Measurements from ENCODE around the gene VN1R5. TPM values are rescaled to one million over a fixed set of nuclear protein-coding genes. Genes with fewer than 3 reads are reported as not detected.
A peak's percentile ranks its signal among the peaks of the same experiment; 100 is the strongest.

The VN1R5 gene
- total RNA-seq, 1 experiment from 2014 or later, result not detected

GRCh38 chr1:247269133-247269532 lies 13.3 kb downstream of the VN1R5 start:
- Mint-ChIP-seq H3K27ac (no peak overlapping the region), H3K9me3 (peaks cover 36% of the 10 kb centered on the region), H3K36me3 (peaks cover 24% of the 10 kb centered on the region), H3K27me3 (ENCODE audit: low read depth) (peaks cover 12% of the 10 kb centered on the region), H3K4me1 (peaks cover 6% of the 10 kb centered on the region), H3K4me3 (no peak overlapping the region)
- DNase-seq (ENCODE audit: low spot score), result no peak
- ChIA-PET POLR2A (no interaction called here), CTCF (no interaction called here)
- no peak for TF ChIP-seq HMGXB4 (CRISPR knock-in tag; IDR thresholded peaks at IDR 0.05)
- TF ChIP-seq ZBTB21 (CRISPR knock-in tag; IDR thresholded peaks at IDR 0.05; ENCODE audit: borderline replicate concordance), result no peak
- no peak for TF ChIP-seq E2F1 (CRISPR knock-in tag; IDR thresholded peaks at IDR 0.05)
- TF ChIP-seq ZNF423 (CRISPR knock-in tag; IDR thresholded peaks at IDR 0.05), result no peak
- no peak for ATAC-seq

- Mint-ChIP-seq H3K9me3 (peaks cover 29% of the 10 kb centered on the region), H3K27me3 (ENCODE audit: low read depth) (peaks cover 12% of the 10 kb centered on the region), H3K36me3 (peaks cover 24% of the 10 kb centered on the region), H3K4me3 (no peak overlapping the region), H3K27ac (no peak overlapping the region), H3K4me1 (peaks cover 6% of the 10 kb centered on the region)
- ChIA-PET CTCF (no interaction called here), POLR2A (no interaction called here)
- DNase-seq (ENCODE audit: low spot score) (no peak), ATAC-seq (no peak)
- TF ChIP-seq PREB (CRISPR knock-in tag; IDR thresholded peaks at IDR 0.05; ENCODE audit: borderline replicate concordance) (no peak), CTCF (IDR thresholded peaks at IDR 0.05) (no peak), E2F1 (CRISPR knock-in tag; IDR thresholded peaks at IDR 0.05) (no peak)
These were observed 14.1 kb downstream of the VN1R5 start for GRCh38 chr1:247270003-247270402.

GRCh38 chr1:247273013-247273412 lies 17.1 kb downstream of the VN1R5 start:
- POLR2A ChIA-PET, result no interaction called here
- Mint-ChIP-seq H3K9me3 (peaks cover 29% of the 10 kb centered on the region), H3K27ac (no peak overlapping the region), H3K4me1 (peaks cover 6% of the 10 kb centered on the region), H3K27me3 (ENCODE audit: low read depth) (peaks cover 14% of the 10 kb centered on the region), H3K36me3 (peaks cover 24% of the 10 kb centered on the region), H3K4me3 (no peak overlapping the region)
- TF ChIP-seq ZNF423 (CRISPR knock-in tag; IDR thresholded peaks at IDR 0.05) (no peak), USF2 (CRISPR knock-in tag; IDR thresholded peaks at IDR 0.05) (peak; percentile 15; the same call in 1 of the 2 replicates), ZNF121 (CRISPR knock-in tag; IDR thresholded peaks at IDR 0.05) (no peak), TEAD4 (CRISPR knock-in tag; IDR thresholded peaks at IDR 0.05) (no peak)
- ATAC-seq (peak; percentile 70), DNase-seq (ENCODE audit: low spot score) (no peak)
- CTCF ChIA-PET, result no interaction called here

GRCh38 chr1:247274605-247275256 lies 18.9 kb downstream of the VN1R5 start:
- peaks cover 22% of the 10 kb centered on the region for H3K9me3 Mint-ChIP-seq
- no peak for DNase-seq (ENCODE audit: low spot score)
- no peak overlapping the region for H3K27ac Mint-ChIP-seq
- H3K36me3 Mint-ChIP-seq, result peaks cover 19% of the 10 kb centered on the region
- peaks cover 14% of the 10 kb centered on the region for H3K27me3 Mint-ChIP-seq (ENCODE audit: low read depth)
- ChIA-PET CTCF (interaction anchor here (0.5 kb wide), 1 partner anchor 128 kb away, joined by 3 read pairs; no protein-coding TSS in a partner anchor), POLR2A (no interaction called here)
- H3K4me1 Mint-ChIP-seq, result peaks cover 6% of the 10 kb centered on the region
- no peak overlapping the region for H3K4me3 Mint-ChIP-seq
- ATAC-seq, result no peak
- TF ChIP-seq ZNF263 (CRISPR knock-in tag; IDR thresholded peaks at IDR 0.05; ENCODE audit: low read depth) (no peak), RELA (CRISPR knock-in tag; IDR thresholded peaks at IDR 0.05; ENCODE audit: borderline replicate concordance) (no peak), ESRRA (CRISPR knock-in tag; IDR thresholded peaks at IDR 0.05; ENCODE audit: borderline replicate concordance) (no peak), NR3C1 (CRISPR knock-in tag; conservative IDR thresholded peaks at IDR 0.05; ENCODE audit: low read depth) (no peak), ATF3 (CRISPR knock-in tag; conservative IDR thresholded peaks at IDR 0.05) (no peak), KAT7 (CRISPR knock-in tag; IDR thresholded peaks at IDR 0.05; ENCODE audit: borderline replicate concordance) (no peak), ZNF317 (CRISPR knock-in tag; IDR thresholded peaks at IDR 0.05; ENCODE audit: borderline replicate concordance, low read depth) (no peak), EMX1 (CRISPR knock-in tag; IDR thresholded peaks at IDR 0.05) (no peak), CDX4 (CRISPR knock-in tag; IDR thresholded peaks at IDR 0.05; ENCODE audit: borderline replicate concordance) (no peak), TEAD1 (CRISPR knock-in tag; IDR thresholded peaks at IDR 0.05) (no peak)

Measured in WTC11 (cell line).